ENCODE data around the gene CIAO1. TPM values are rescaled to one million over a fixed set of nuclear protein-coding genes. Genes with fewer than 3 reads are reported as not detected.

The CIAO1 gene
- polyA plus RNA-seq, 2 of the 4 experiments (the other 2 are of a cell fraction), result 83.2 to 99.7 TPM

- TF ChIP-seq ESRRA (IDR thresholded peaks at IDR 0.05; ENCODE audit: borderline replicate concordance, low read length) (no peak), KDM5A (IDR thresholded peaks at IDR 0.05) (no peak), FOSL2 (IDR thresholded peaks at IDR 0.05) (no peak), FOSL2 (CRISPR knock-in tag; IDR thresholded peaks at IDR 0.05) (no peak), BHLHE40 (IDR thresholded peaks at IDR 0.05; ENCODE audit: low read depth, low read length) (no peak), EHMT2 (IDR thresholded peaks at IDR 0.05; ENCODE audit: low read depth) (no peak), NR3C1 (IDR thresholded peaks at IDR 0.05) (no peak)
- Histone ChIP-seq H3K4me2 (peak overlapping the region; percentile 84), H3K27ac (peak overlapping the region; percentile 93 to 98), H3K4me3 (peak overlapping the region; percentile 95), H3K9me3 (no peaks in the 10 kb centered on the region), H3K4me1 (peaks cover 16% of the 10 kb centered on the region)
- ATAC-seq (no peak), FAIRE-seq (no peak), DNase-seq (ENCODE audit: low read depth in 1 of 2, low spot score in 1 of 2) (no peak)
- ChIA-PET POLR2A (interaction anchor here (1.6 to 2.2 kb wide), 3 partner anchors 15 to 21 kb away, joined by 5 to 22 read pairs (median 8); no protein-coding TSS in a partner anchor), CTCF (interaction anchor here (0.9 kb wide), 2 partner anchors 20 to 38 kb away, joined by 3 to 4 read pairs; partner anchors contain the start of gene ITPRIPL1)
- WGBS (ENCODE audit: missing lambda C conversion rate), result 15% methylated on average over 11 of the region's 11 CpGs
Measured at GRCh38 chr2:96304606-96305005, 38.6 kb downstream of the CIAO1 start.

GRCh38 chr2:96305091-96305978 is 39.3 kb downstream of the CIAO1 start, which contains the start of gene SNRNP200:
SNRNP200 (minus strand) TSS chr2:96305546; CDS start chr2:96305437, 109 bp downstream.
- POLR2A ChIA-PET, result interaction anchor here (1.6 to 2.2 kb wide), 3 partner anchors 16 to 21 kb away, joined by 5 to 22 read pairs (median 8); no protein-coding TSS in a partner anchor
- Histone ChIP-seq H3K4me1 (peaks cover 16% of the 10 kb centered on the region), H3K9me3 (no peaks in the 10 kb centered on the region), H3K4me3 (peak within 1 kb of the TSS; percentile 95), H3K27ac (peak within 1 kb of the TSS; percentile 93 to 98), H3K4me2 (peak within 1 kb of the TSS; percentile 94)
- peak; percentile 97 to 99 for ATAC-seq
- DNase-seq (ENCODE audit: low read depth in 1 of 2, low spot score in 1 of 2), result peak; percentile 70 to 91
- no peak for FAIRE-seq
- under 1% methylated on average over 39 of the region's 61 CpGs for WGBS (ENCODE audit: missing lambda C conversion rate)
- CTCF ChIA-PET, result interaction anchor here (0.9 kb wide), 2 partner anchors 19 to 38 kb away, joined by 3 to 4 read pairs; partner anchors contain the start of gene ITPRIPL1
- peak; percentile 71; the same call in 1 of the 2 replicates for TF ChIP-seq KDM5A (IDR thresholded peaks at IDR 0.05)
- TF ChIP-seq MYC (IDR thresholded peaks at IDR 0.05; ENCODE audit: borderline replicate concordance, low read length), result peak; percentile 74
- TF ChIP-seq HES2 (IDR thresholded peaks at IDR 0.05), result no peak
- TF ChIP-seq USF2 (IDR thresholded peaks at IDR 0.05), result no peak
- TF ChIP-seq E2F6 (IDR thresholded peaks at IDR 0.05; ENCODE audit: borderline replicate concordance, low read depth), result no peak; the same call in 1 of the 2 replicates
- peak; percentile 95 for TF ChIP-seq MAX (IDR thresholded peaks at IDR 0.05)
- TF ChIP-seq MAFK (IDR thresholded peaks at IDR 0.05; ENCODE audit: partially characterized antibody), result no peak
- no peak for TF ChIP-seq HMGXB4 (CRISPR knock-in tag; IDR thresholded peaks at IDR 0.05; ENCODE audit: borderline replicate concordance)
- no peak for TF ChIP-seq CEBPB (IDR thresholded peaks at IDR 0.05)
- TF ChIP-seq EP300 (IDR thresholded peaks at IDR 0.05), result no peak
- no peak for TF ChIP-seq HOXB5 (CRISPR knock-in tag; IDR thresholded peaks at IDR 0.05)
- no peak for TF ChIP-seq HOXB13 (CRISPR knock-in tag; IDR thresholded peaks at IDR 0.05; ENCODE audit: low read depth)
- 0 out of 2 replicates have a peak, but pooled peaks have one; percentile 9 for TF ChIP-seq ELK1 (IDR thresholded peaks at IDR 0.05; ENCODE audit: low read depth, low read length)
- TF ChIP-seq HEYL (CRISPR knock-in tag; IDR thresholded peaks at IDR 0.05), result no peak
- no peak for TF ChIP-seq JUNB (IDR thresholded peaks at IDR 0.05)
- TF ChIP-seq CHD4 (IDR thresholded peaks at IDR 0.05; ENCODE audit: borderline replicate concordance), result no peak
- no peak for TF ChIP-seq ZNF302 (CRISPR knock-in tag; IDR thresholded peaks at IDR 0.05)
- no peak for TF ChIP-seq HOXA7 (CRISPR knock-in tag; IDR thresholded peaks at IDR 0.05)
- TF ChIP-seq ZSCAN20 (CRISPR knock-in tag; IDR thresholded peaks at IDR 0.05), result no peak
- no peak for TF ChIP-seq NR3C1 (IDR thresholded peaks at IDR 0.05)
- peak; percentile 74 for TF ChIP-seq POLR2A (IDR thresholded peaks at IDR 0.05; ENCODE audit: low read length)
- TF ChIP-seq KDM1A (IDR thresholded peaks at IDR 0.05; ENCODE audit: low read depth), result no peak
- no peak for TF ChIP-seq RFX5 (IDR thresholded peaks at IDR 0.05)
- no peak for TF ChIP-seq SREBF2 (IDR thresholded peaks at IDR 0.05)
- TF ChIP-seq NPAS2 (CRISPR knock-in tag; IDR thresholded peaks at IDR 0.05; ENCODE audit: borderline replicate concordance), result no peak
- no peak for TF ChIP-seq NFE2L2 (conservative IDR thresholded peaks at IDR 0.05; ENCODE audit: low read length)
- no peak for TF ChIP-seq HDAC2 (IDR thresholded peaks at IDR 0.05)
- TF ChIP-seq BHLHE40 (IDR thresholded peaks at IDR 0.05; ENCODE audit: low read depth, low read length), result no peak
- no peak for TF ChIP-seq CBX2 (IDR thresholded peaks at IDR 0.05; ENCODE audit: borderline replicate concordance, low read depth)
- TF ChIP-seq JUN (IDR thresholded peaks at IDR 0.05), result peak; percentile 70 to 94
